T-helper 2 cell treated with Interferon-gamma antibody and Interleukin-4, amounts not matched to agents 100 ng/mL and 5 ng/mL, for 36 hours (primary cell): ENCODE measurements around the gene THAP6. TPM values are rescaled to one million over a fixed set of nuclear protein-coding genes. Genes with fewer than 3 reads are reported as not detected.
"Not testable (repeated sequence)": the region's sequence is repeated elsewhere in the genome, so short reads cannot be mapped to it uniquely, and the experiment has no call there.

Source experiments
- intact Hi-C: fragments of 100-400 bp; cut with micrococcal nuclease; formaldehyde crosslinking; loops from one replicate; pipeline ENCODE4 v1.15.1; 2023
- total RNA-seq: library from RNA; stranded (reverse); gene quantifications from 2 replicates; pipeline ENCODE4 v1.2.3, GENCODE V29; 2022

The THAP6 gene
- total RNA-seq, 1 donor from 2014 or later = 19.2 TPM

DNA sequence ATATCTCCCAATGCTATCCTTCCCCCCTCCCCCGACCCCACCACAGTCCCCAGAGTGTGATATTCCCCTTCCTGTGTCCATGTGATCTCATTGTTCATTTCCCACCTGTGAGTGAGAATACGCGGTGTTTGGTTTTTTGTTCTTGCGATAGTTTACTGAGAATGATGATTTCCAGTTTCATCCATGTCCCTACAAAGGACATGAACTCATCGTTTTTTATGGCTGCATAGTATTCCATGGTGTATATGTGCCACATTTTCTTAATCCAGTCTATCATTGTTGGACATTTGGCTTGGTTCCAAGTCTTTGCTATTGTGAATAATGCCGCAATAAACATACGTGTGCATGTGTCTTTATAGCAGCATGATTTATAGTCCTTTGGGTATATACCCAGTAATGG lies 5.2 kb downstream of the THAP6 start:
- intact Hi-C loops = not testable (repeated sequence)

DNA sequence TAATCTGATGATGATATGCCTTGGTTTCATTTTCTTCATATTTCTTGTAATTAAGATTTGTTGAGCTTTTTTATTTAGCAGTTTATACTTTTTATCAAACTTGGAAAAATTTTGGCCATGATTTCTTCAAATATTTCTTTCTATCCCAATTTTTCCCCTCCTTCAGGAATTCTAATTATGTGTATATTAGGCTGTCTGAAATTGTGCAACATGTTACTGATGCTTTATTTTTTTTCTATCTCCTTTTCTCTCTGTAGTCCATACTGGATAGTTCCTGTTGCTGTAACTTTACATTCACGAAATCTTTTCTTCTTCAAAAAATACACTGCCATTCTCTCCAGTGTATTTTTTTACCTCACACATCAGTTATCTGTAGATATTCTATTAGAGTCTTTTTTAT lies 10.8 kb downstream of the THAP6 start:
- intact Hi-C loops = no loop called here

DNA sequence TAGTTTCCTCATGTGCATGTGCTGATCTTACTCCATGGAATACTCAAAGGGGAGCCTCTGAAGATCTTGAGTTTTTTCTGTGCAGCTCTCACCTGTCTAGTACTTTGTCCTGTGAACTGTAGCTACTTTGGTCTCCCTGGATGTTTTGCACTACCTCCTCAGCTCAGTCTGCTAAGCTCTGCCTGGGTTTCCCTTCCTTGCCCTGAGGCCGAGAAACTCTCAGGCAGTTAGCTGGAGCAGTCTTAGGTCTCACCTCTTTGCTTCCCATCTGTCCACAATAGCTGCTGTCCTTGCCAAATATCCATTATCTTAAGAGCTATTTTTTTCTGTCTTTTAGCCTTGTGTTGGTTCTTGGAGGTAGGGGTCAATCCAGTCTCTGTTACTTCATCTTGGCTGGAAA lies 11.6 kb downstream of the THAP6 start:
- intact Hi-C loops = no loop called here

DNA sequence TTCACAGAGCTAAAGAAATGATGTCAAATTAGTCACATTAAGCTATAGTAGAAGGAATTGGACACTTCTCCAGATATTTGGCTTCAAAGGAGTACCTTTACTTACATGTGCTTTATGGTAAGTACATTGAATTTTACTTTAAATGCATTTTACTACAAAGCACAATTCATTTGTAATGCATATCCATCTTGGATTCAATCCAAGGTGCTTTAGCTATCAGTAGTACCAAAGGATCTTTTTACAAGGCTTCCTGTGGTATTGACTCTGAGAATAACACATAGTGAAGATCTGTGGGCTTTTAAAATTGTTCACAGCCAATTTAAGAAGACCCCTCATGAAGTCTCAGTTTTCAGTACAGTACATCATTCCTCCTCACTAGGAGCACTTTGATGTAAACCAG lies 13.2 kb downstream of the THAP6 start:
- intact Hi-C loops = no loop called here

DNA sequence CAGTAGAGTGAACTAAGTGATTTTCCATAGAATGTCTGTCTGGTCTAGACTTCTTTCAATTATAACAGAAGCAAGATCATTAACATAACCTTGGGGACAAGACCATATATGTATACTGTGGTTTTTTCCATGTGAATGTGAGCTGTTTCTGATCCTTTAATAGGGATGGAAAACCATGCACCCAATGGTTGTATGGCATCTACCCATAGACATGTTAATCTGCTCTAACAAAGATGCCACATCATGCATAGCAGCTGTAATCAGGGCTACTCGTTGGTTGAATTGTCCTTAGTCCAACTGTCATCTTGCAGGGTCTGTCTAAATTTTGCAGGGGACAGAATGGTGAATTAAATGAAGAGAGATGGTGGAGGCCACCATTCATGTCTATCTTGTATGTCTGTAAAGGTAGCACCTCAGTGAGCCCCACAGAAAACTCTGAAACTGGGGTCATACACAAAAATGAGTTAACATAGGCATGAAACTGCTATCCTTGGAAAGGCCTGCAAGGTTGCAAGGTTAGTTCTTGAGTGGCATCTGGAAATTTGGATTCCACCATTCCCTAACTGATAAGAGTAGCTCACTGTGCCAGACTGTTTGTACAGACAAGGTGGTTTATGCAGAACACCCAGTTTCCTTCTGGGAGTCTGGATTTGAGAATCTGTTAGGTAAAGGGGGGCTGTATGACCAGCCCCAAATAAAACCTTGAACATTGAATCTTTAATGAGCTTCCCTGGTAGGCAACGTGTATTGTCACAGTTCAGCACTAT lies 16.5 kb downstream of the THAP6 start:
- intact Hi-C loops = no loop called here

DNA sequence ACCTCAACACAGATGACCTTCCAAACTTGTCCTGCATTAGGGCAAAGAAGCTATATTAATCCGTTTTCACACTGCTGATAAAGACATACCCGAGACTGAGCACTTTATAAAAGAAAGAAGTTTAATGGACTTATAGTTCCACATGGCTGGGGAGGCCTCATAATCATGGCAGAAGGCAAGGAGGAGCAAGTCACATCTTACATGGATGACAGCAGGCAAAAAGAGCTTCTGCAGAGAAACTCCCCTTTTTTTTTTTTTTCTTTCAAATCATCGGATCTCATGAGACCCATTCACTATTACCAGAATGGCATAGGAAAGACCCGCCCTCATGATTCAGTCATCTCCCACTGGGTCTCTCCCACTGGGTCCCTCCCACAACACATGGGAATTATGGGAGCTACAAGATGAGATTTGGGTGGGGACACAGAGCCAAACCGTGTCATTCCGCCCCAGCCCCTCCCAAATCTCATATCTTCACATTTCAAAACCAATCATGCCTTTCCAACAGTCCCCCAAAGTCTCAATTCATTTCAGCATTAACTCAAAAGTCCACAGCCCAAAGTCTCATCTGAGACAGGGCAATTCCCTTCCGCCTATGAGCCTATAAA lies 17.4 kb downstream of the THAP6 start:
- intact Hi-C loops = not testable (repeated sequence)

DNA sequence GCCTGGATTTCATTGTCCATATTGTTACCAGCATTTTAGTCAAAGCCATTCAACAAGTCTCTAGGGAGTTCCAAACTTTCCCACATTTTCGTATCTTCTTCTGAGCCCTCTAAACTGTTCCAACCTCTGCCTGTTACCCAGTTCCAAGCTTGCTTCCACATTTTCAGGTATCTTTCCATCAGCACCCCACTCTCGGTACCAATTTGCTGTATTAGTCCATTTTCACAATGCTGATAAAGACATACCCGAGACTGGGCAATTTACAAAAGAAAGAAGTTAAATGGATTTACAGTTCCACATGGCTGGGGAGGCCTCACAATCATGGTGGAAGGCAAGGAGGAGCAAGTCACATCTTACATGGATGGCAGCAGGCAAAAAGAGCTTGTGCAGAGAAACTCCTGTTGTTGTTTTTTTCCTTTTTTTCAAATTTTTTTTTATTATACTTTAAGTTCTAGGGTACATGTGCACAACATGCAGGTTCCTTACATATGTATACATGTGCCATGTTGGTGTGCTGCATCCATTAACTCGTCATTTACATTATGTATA lies 19.1 kb downstream of the THAP6 start:
- intact Hi-C loops = not testable (repeated sequence)

DNA sequence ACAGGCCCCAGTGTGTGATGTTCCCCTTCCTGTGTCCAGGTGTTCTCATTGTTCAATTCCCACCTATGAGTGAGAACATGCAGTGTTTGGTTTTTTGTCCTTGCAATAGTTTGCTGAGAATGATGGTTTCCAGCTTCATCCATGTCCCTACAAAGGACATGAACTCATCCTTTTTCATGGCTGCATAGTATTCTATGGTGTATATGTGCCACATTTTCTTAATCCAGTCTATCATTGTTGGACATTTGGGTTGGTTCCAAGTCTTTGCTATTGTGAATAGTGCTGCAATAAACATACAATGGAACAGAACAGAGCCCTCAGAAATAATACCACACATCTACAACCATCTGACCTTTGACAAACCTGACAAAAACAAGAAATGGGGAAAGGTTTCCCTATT lies 19.7 kb downstream of the THAP6 start:
- intact Hi-C loops = not testable (repeated sequence)

DNA sequence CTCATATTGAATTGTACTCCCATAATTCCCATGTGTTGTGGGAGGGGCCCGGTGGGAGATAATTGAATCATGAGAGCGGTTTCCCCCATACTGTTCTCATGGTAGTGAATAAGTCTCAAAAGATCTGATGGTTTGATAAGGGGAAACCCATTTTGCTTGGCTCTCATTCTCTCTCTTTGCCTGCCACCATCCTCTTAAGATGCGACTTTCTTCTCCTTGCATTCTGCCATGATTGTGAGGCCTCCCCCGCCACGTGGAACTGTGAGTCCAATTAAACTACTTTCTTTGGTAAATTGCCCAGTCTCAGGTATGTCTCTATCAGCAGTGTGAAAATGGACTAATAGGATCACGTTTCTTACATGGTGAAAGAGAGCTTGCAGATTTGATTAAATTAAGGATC lies 23.0 kb downstream of the THAP6 start:
- intact Hi-C loops = not testable (repeated sequence)

DNA sequence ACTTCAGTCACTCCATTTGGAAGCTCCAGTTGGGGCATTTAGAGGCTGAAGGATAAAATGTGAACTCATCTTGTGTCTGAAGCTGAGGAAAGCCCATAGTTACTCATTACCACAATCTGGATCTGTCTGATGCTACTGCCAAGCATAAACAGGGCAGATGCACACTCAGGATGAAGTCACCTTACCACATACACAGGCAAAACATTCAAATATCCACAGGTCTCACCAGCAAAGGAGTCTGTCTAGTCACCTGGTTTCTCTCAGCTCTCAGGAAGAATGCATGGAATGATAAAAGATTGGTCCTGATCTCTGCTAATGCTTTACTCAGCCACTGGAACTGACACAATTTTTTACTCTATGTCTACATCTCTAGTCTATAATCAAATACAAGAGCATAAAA lies 28.6 kb downstream of the THAP6 start:
- intact Hi-C loops = no loop called here

DNA sequence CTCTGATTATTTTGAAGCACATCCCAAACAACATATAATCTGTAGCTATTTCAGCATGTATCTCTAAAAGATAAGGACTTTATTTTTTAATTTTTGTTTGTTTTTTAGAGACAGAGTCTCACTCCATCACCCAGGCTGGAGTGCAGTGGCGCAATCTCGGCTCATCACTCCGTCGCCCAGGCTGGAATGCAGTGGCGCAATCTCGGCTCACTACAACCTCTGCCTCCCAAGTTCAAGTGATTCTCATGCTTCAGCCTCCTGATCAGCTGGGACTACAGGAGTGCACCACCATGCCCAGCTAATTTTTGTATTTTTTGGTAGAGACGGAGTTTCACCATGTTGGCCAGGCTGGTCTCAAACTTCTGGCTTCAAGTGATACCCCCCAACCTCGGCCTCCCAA lies 29.9 kb downstream of the THAP6 start:
- intact Hi-C loops = not testable (repeated sequence)

DNA sequence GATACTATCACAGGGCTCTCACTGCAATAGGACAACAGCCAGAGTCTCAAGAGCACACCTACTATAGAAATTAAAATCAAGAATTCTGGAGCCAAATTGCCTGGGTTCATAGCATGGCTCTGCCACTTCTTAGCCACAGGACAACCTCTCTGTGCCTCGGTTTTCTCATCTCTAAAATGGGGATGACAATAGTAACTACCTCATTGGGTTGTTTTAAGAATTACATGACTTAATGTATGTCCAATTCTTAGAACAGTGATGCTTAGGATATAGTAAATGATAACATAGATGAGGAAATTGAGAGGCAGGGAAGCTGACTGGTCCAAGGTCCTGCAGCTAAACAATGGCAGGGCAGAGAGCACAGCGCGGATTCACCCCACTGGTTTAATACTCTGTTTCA lies 30.6 kb downstream of the THAP6 start:
- intact Hi-C loops = no loop called here

DNA sequence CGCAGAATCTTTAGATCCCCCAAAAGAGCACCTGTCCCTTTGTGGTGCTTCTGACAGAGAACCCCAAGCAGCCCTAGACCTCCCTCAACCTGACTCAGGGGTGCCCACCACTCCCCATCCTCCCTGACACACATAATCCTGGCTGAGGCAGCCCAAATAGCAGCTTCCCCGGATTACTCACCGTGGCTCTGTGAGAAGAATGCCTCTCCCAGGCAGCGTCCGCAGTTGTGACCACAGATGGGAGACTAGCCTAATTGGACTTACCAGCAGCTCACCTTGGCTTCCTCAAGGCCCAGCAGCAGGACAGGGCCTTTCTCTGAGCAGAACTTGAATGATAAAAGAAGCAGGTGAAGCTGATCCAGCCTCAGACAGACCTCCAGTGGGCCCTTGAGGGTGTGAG lies 31.3 kb downstream of the THAP6 start:
- intact Hi-C loops = no loop called here

DNA sequence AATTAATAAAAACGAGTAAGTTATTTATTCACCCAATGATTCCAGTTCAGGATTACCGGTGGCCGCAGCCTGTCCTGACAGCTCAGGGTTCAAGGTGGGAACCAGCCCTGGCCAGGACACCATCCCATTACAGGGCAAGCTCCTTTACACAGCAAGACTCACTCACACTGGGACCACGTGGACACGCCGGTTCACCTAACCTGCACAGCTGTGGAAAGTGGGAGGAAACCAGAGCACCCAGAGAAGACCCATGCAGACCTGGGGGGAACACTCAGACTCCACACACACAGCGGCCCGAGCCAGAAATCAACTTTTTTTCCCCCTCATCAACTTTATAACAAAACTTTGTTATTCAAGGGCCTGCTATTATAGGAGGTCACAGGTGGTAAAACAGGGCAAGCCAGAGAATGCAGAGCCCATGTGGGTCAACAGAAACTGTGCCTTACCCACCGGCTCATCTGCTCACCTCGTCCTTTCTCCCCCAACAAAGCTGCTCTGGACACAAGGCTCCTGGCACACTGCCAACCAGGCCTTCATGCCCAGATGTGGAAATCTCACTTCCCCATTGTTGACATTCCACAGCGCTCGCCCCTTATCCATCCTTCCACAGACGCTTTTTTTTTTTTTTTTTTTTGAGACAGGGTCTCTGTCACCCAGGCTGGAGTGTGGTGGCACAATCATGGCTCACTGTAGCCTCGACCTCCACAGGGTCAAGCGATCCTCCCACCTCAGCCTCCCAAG lies 33.5 kb downstream of the THAP6 start:
- intact Hi-C loops = no loop called here

DNA sequence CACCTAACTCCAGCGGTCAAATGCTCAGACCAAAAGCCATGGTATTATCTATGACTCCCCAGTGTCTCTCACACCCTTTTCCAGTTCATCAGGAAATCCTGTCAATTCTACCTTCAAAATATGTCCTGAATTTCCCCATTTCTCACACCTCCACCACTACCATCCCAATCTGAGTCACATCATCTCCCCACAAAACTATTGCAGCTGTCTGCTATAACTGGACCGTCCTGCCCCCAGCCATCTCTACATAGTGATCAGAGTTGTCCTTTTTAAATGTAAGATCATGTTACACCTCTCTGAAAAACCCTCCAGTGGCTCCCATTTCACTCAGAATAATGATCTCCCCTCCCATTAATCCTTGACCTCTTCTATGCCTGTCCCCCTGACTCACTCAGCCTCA lies 34.7 kb downstream of the THAP6 start:
- intact Hi-C loops = no loop called here

DNA sequence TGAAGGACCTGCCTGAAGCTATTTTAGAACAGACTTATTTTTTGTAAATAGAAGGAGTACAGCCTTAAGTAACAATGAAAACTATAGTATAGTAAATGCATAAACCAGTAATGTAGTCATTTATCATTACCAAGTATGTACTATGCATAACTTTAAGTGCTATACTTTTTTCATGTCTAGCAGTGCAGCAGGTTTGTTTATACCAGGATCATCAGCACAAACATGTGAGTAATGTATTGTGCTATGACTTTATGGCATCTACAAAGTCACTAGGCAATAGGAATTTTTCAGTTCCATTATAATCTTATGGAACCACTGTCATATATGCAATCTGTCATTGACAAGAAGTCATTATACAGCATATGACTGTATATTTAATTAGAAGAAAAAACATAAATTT lies 38.2 kb downstream of the THAP6 start:
- intact Hi-C loops = no loop called here

DNA sequence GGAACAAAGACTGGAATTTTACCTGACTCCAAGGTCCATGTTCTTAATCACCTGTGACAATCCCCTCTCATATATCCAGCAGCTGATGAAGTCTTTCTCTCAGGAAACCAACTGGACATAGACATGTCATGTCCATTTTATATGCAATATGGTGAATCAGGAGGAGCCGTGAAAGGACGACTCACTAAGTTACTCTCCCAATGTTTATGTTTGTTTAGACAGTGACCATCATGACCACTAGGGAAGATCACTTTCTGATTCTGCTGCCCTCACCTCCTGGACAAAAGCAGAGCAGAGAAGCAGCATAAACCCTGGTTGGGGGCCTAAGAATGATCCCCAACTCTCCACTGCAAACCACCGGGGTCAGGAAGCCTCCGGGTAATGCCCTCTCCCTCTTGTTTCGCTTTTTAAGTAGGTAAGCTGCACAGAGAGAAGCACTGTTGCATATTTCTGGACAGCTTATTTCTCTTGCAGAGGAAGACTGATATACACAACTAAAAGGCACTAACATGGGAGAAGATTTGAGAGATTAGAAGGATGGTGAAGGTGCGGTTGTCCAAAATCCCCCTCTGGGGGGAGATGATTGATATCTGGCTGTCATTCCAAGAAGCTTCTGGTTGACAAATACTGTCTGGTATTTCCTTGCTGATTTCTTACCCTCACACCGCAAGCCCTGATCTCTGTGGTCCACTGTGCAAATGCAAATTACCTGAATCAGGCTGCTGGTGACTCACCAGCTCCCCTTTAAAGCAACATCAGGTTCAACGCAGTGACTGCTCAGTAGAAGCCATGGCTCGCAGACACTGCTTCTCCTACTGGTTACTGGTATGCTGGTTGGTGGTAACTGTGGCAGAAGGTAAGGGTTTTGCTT lies 41.3 kb downstream of the THAP6 start, which contains the start of gene ODAPH:
Gene ODAPH, plus strand, starts transcription at position 773 of the 871 bp plus-strand sequence. Its CDS starts 17 bp downstream, at position 790.
- intact Hi-C loops = no loop called here

DNA sequence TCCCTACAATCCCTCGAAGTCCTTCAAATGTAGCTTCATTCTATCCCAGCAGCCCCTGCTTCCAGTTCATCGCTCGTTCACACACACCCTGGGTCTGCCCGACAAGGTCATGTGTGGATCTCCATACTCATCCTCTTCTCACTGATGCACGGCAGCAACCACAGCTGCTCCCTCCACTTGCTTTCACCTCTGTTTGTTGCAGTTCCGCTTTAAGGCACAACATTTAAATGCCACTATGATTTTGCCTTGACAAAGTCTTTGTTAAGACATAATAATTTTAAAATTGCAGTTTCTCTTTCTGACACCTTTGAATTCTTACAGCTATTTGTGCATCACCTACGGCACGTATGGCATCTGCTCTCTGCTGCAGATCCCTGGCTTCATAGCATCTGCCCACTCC lies 43.4 kb downstream of the THAP6 start:
- intact Hi-C loops = no loop called here

DNA sequence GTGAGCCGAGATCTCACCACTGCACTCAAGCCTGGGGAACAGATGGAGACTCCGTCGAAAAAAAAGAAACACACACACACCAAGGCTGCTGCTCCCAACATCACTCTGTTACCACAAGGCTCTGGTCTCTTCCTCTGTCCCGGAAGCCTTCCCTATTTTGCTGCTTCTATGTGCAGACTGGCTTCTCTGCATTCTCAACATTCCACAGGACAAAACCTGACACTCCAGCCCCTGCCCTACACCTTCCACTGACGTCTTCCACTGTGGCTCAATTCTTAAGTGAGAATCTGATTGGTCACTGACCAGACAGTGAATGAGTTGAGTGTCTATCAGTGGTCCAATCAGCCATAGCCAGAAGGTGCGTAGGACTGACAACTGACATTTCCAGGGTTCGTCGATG lies 47.5 kb downstream of the THAP6 start:
- intact Hi-C loops = no loop called here

DNA sequence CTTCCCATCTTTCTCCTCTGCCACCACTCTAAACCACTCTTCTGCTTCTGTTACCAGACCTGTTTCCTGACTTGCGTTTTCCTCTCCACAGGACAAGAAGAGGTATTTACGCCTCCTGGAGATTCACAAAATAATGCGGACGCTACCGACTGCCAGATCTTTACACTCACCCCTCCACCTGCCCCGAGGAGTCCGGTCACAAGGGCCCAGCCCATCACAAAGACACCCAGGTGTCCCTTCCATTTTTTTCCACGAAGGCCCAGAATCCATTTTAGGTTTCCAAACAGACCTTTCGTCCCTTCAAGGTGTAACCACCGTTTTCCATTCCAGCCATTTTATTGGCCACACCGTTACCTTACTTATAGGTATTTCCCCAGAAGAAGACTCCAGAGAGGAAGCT lies 49.8 kb downstream of the THAP6 start:
- intact Hi-C loops = no loop called here

DNA sequence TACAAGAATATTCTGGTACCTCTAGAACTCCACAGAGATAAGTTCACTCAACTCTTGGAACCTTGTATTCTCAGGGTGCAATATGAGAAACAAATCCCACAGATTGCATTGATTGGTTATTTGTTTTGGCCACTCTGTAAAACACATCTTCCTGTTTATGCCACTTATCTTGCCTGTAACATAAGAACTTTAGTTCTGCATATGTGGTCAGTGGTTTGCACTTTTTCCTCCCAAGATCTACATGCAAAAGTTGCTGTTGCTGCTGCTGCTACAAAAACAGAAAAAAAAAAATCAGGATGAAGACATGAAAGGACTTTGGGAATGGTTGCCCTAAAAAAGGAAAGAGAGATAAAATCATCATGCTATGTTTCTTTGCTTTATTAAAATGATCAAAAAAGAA lies 51.2 kb downstream of the THAP6 start:
- intact Hi-C loops = no loop called here
